ENCODE results near the gene F5.
"Not testable (repeated sequence)": the region's sequence is repeated elsewhere in the genome, so short reads cannot be mapped to it uniquely, and the experiment has no call there.

The F5 gene

DNA sequence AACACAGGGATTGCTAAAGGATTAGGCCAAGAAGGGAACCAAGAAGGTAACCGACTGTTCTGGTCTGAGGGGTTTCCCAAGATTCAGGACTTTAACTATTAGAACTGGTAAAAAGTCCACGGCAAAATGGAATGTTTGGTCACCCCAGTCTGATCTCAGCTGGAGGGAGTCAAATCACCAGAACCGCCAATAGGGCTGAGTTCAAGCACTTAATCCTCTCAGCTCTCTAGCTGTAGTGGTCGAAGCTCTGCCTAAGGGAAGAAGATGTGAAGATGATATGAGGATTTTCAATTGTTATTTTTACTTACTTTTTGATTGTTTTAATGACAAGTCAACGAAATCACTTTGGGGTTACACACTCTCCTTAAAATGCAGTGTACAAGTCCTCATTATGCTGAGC is 29.1 kb downstream of the F5 start:
- in situ Hi-C loops (cut with HindIII; ENCODE audit: low pct_unique_long_range_greater_than_20kb, low sequenced_read_pairs), result no loop called here
- no peak for DNase-seq (ENCODE audit: low read depth in 1 of 2, low spot score in 1 of 2)
- TF ChIP-seq JUND (IDR thresholded peaks at IDR 0.05; ENCODE audit: low read depth), result no peak

- peak; percentile 33 to 73 for DNase-seq (ENCODE audit: low read depth in 1 of 2, low spot score in 1 of 2)
- in situ Hi-C loops (cut with HindIII; ENCODE audit: low pct_unique_long_range_greater_than_20kb, low sequenced_read_pairs), result no loop called here
- no peak for TF ChIP-seq JUND (IDR thresholded peaks at IDR 0.05; ENCODE audit: low read depth)
These were observed 36.0 kb downstream of the F5 start for GRCh38 chr1:169550294-169550693.

- in situ Hi-C loops (cut with HindIII; ENCODE audit: low pct_unique_long_range_greater_than_20kb, low sequenced_read_pairs), result no loop called here
- DNase-seq (ENCODE audit: low read depth in 1 of 2, low spot score in 1 of 2), result no peak
- TF ChIP-seq JUND (IDR thresholded peaks at IDR 0.05; ENCODE audit: low read depth), result no peak
These were observed 38.0 kb downstream of the F5 start for GRCh38 chr1:169548282-169548681.

- in situ Hi-C loops (cut with HindIII; ENCODE audit: low pct_unique_long_range_greater_than_20kb, low sequenced_read_pairs), result no loop called here
- no peak for TF ChIP-seq JUND (IDR thresholded peaks at IDR 0.05; ENCODE audit: low read depth)
- DNase-seq (ENCODE audit: low read depth in 1 of 2, low spot score in 1 of 2), result peak in 1 of 2 experiments; percentile 89
These were observed 39.9 kb downstream of the F5 start for GRCh38 chr1:169546087-169546995.

- in situ Hi-C loops (cut with HindIII; ENCODE audit: low pct_unique_long_range_greater_than_20kb, low sequenced_read_pairs), result no loop called here
- no peak for TF ChIP-seq JUND (IDR thresholded peaks at IDR 0.05; ENCODE audit: low read depth)
- no peak for DNase-seq (ENCODE audit: low read depth in 1 of 2, low spot score in 1 of 2)
These were observed 40.8 kb downstream of the F5 start for GRCh38 chr1:169545472-169545871.

DNA sequence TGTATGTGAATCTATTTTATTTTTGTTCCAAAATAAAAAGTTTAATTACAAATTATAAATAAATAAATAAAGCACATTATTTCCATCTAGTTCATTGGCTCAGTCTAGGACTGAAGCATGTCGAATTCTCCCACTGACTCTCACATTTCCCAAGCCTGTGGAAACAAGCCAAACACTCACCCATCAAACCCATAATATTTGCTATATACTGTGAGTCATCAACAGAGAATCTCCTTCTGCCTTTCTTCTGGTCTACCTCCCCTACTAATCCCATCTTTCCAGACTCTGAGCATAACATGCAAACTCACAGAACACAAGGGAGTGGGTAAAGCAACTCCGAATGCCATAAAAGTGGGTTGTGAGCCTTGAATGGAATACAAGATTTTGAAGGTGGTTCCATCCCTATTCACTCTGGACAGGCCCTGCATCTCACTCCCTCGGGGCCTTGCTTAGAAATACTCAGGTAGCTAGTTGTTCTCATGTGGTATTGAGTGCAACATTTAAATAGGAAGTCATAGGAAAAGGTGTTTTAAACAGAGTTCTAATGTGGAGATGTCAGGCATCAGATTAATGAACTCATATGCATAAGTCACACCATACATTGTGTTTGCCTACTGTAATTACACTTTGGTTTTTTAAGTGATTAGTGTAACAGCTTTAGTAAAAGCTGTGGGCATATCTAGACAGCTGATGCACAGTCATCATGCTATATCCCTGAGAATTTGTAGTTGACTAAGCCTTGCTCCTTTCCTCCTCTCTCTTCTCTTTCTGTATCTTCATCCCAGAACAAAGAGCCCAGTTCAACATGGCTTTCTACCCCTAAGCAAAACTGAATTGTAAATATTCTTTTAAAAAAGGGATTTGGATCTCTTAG is 47.0 kb downstream of the F5 start:
- TF ChIP-seq JUND (IDR thresholded peaks at IDR 0.05; ENCODE audit: low read depth), result no peak
- peak in 1 of 2 experiments; percentile 51 for DNase-seq (ENCODE audit: low read depth in 1 of 2, low spot score in 1 of 2)
- in situ Hi-C loops (cut with HindIII; ENCODE audit: low pct_unique_long_range_greater_than_20kb, low sequenced_read_pairs), result no loop called here

DNA sequence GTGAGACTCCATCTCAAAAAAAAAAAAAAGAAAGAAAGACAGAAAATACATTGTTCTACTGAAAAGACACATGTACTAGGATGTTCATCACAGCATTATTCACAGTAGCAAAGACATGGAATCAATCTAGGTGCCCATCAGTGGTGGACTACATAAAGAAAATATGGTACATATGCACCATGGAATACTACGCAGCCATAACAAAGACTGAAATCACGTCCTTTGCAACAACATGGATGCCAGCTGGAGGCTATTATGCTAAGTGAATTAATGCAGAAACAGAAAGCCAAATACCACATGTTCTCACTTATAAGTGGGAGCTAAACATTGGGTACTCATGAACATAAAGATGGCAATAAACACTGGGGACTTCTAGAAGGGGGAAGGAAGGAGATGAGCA is 51.6 kb downstream of the F5 start:
- in situ Hi-C loops (cut with HindIII; ENCODE audit: low pct_unique_long_range_greater_than_20kb, low sequenced_read_pairs), result no loop called here
- DNase-seq (ENCODE audit: low read depth in 1 of 2, low spot score in 1 of 2), result no peak
- TF ChIP-seq JUND (IDR thresholded peaks at IDR 0.05; ENCODE audit: low read depth), result no peak

DNA sequence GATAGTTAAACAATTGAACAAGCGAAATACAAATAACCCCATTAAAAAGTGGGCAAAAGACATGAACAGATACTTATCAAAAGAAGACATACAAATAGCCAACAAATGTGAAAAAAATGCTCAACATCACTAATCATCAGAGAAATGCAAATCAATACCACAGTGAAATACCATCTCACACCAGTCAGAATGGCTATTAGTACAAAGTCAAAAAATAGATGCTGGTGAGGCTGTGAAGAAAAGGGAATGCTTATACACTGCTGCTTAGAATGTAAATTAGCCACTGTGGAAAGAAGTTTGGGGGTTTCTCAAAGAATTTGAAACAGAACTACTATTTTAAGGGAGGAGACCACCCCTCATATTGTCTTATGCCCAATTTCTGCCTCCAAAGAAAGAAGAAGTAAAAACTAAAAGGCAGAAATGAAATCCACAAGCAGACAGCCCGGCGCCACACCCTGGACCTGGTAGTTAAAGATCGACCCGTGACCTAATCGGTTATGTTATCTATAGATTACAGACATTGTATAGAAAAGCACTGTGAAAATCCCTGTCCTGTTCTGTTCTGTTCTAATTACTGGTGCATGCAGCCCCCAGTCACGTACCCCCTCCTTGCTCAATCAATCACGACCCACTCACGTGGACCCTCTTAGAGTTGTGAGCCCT is 52.6 kb downstream of the F5 start:
- DNase-seq (ENCODE audit: low read depth in 1 of 2, low spot score in 1 of 2); in situ Hi-C loops (cut with HindIII; ENCODE audit: low pct_unique_long_range_greater_than_20kb, low sequenced_read_pairs): not testable (repeated sequence)

- TF ChIP-seq JUND (IDR thresholded peaks at IDR 0.05; ENCODE audit: low read depth), result no peak
- no peak for DNase-seq (ENCODE audit: low read depth in 1 of 2, low spot score in 1 of 2)
- in situ Hi-C loops (cut with HindIII; ENCODE audit: low pct_unique_long_range_greater_than_20kb, low sequenced_read_pairs), result no loop called here
These were observed 55.8 kb downstream of the F5 start for GRCh38 chr1:169530448-169530847.

GRCh38 chr1:169529068-169529642 is 57.1 kb downstream of the F5 start:
- in situ Hi-C loops (cut with HindIII; ENCODE audit: low pct_unique_long_range_greater_than_20kb, low sequenced_read_pairs), result no loop called here
- TF ChIP-seq JUND (IDR thresholded peaks at IDR 0.05; ENCODE audit: low read depth), result peak; percentile 99
- peak; percentile 9 to 94 for DNase-seq (ENCODE audit: low read depth in 1 of 2, low spot score in 1 of 2)

DNA sequence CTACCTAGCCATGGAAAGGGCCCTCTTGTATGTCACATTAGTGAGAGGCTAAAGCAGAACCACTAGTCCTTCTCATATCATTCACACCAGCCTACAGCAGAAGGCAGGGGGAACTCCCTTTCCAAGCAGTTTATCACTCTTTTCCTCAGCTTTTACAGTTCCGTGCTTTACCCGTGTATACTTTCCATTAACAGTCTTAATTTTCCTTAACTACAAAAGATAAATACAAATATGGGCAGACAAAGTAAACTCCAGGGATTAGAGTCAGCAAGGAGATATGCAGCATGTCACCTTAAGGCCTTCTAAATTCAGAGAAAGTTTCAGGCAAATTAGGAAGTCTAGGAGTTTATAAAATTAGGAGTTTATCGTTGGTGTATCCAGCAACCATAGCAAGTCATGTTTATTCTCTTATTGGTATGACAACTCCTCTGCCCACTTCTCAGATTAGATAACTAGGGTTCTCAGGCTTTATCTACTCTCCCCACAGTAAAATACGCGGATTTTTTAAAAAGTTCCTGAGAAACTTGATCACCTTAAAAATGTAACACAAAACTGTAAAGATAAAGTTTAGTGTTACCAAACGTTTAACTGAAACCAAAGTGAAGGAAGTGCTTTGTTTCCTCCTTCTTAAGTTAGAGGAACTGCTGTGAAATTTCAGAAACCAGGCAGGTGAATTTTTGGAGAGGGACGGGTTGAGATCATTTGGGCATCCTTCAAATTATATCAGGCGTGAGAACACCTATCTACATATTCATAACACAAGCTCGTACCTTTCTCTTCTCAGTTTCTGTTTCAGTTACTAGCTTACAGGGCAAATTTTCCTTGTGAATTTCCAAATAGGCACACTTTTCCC is 57.8 kb downstream of the F5 start:
- no peak for TF ChIP-seq JUND (IDR thresholded peaks at IDR 0.05; ENCODE audit: low read depth)
- DNase-seq (ENCODE audit: low read depth in 1 of 2, low spot score in 1 of 2), result no peak
- in situ Hi-C loops (cut with HindIII; ENCODE audit: low pct_unique_long_range_greater_than_20kb, low sequenced_read_pairs), result no loop called here
